AG09309 (cell line): Measurements from ENCODE around the gene AJAP1.

Experiments
- DNase-seq: peaks from one replicate; pipeline ENCODE4 v3.0.0-alpha.2; 2010; ENCODE audit warnings: low read depth
- H3K4me3 ChIP-seq: 2 replicates; pipeline ENCODE4 v1.5.1; 2011; ENCODE audit warnings: mild to moderate bottlenecking, low read depth, low read length, moderate library complexity; ENCODE audit not compliant: control insufficient read depth
- CTCF ChIP-seq: IDR thresholded peaks from 2 replicates; pipeline ENCODE4 v1.5.1; 2011; ENCODE audit warnings: mild to moderate bottlenecking, low read depth, low read length, inconsistent platforms; ENCODE audit not compliant: insufficient read depth, control insufficient read depth; ENCODE audit errors: missing control alignments

The AJAP1 gene

DNA sequence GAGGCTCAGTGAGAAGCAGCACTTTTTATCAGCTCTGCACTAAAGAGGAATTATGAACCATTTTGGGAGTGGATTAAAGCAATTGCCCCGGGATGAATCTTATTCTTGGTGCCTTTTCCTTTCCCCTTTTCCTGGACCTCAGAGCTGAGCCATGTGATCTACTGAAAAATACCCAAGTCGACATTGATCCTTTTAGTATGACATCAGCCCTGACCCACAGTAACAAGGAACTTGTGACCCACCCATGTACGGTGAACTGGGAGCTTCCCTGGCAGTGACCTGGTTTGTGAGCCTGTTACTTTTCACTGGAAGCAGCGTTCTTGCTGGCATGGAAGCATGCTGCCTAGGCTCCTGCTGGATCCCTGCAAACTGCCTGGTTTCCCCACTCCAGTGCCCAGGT is 15.9 kb downstream of the AJAP1 start:
- DNase-seq, result no peak
- H3K4me3 ChIP-seq, result no peak overlapping the region
- no peak for TF ChIP-seq CTCF

- DNase-seq, result no peak
- TF ChIP-seq CTCF, result no peak
- no peak overlapping the region for H3K4me3 ChIP-seq
These were observed 17.4 kb downstream of the AJAP1 start for GRCh38 chr1:4671828-4672227.

GRCh38 chr1:4673494-4673893 is 19.1 kb downstream of the AJAP1 start:
- no peak for TF ChIP-seq CTCF
- no peak overlapping the region for H3K4me3 ChIP-seq
- no peak for DNase-seq

GRCh38 chr1:4674117-4674516 is 19.7 kb downstream of the AJAP1 start:
- TF ChIP-seq CTCF, result no peak
- H3K4me3 ChIP-seq, result no peak overlapping the region
- no peak for DNase-seq

- DNase-seq, result no peak
- no peak overlapping the region for H3K4me3 ChIP-seq
- no peak for TF ChIP-seq CTCF
These were observed 20.3 kb downstream of the AJAP1 start for GRCh38 chr1:4674676-4675075.

DNA sequence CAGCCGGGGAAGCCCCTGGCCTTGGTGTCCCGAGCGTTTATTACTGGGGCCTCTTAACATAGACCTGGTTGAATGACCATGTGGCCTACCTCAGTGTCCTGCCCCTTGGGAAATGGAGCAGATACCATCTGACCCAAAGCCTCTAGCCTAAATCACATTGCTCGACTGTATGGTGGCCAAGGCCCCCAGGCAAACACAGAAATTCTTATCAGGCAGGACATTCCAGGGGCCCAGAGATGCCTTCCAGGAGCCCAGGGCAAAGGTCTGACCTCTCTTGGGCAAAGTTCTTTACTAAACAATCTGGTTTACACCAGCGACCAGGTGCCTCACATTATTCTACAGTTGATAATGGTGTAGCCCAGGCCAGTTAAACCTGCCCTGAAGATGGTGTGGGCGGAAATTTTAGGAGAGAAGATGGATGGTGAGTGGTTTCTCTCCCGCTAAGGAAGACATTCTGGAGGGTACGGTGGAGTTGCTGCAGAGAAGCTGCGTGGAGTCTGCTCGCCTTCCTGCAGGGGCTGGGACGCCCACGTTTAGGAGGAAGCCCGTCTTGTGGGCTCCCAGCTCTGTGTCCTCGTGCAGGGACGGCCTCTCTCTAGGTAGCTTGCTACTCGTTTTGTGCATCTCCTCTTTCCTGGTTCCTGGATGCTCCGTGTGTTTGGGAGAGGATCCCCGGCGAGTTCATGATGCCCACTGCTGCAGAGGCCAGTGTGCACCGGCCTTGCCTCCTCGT is 21.2 kb downstream of the AJAP1 start:
- H3K4me3 ChIP-seq, result no peak overlapping the region
- DNase-seq, result no peak
- TF ChIP-seq CTCF, result no peak
